NK-92 (cell line): ENCODE measurements around the gene ELF2.
"Not testable (repeated sequence)": the region's sequence is repeated elsewhere in the genome, so short reads cannot be mapped to it uniquely, and the experiment has no call there.

ENCODE experiments used
- DNase-seq: peaks from one replicate; lab custom pipeline; 2025; ENCODE audit not compliant: unreplicated experiment; lab: John Stamatoyannopoulos, UW

Gene ELF2

DNA sequence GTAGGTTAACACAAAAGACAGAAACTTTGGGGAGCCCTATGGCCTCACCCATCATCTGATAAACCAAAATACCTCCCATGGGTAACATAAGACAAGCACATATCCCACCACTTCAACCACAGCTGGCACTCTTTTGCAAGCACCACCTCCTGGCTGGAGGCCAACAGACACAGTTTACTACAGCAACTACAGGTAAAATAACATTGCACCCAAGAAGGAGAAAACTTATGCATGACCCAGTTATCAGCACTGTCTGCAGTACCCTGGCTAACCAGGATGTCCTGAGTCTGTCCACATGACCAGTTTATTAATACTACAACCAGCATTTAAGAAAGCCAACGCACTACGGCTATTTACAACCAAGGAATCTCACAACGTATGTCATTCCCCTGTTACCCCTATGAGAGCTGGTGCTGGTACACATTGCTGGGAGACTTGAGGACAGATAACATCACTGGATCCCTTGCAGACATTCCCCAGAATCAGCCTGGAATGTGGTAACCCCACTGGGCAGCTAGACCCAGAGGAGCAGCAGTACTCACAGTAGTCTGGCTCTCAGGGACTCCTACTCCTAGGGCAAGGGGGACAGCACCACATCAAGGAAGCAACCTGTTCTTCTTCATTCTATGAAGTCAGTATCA lies 32.0 kb downstream of the ELF2 start:
- no peak for DNase-seq

DNA sequence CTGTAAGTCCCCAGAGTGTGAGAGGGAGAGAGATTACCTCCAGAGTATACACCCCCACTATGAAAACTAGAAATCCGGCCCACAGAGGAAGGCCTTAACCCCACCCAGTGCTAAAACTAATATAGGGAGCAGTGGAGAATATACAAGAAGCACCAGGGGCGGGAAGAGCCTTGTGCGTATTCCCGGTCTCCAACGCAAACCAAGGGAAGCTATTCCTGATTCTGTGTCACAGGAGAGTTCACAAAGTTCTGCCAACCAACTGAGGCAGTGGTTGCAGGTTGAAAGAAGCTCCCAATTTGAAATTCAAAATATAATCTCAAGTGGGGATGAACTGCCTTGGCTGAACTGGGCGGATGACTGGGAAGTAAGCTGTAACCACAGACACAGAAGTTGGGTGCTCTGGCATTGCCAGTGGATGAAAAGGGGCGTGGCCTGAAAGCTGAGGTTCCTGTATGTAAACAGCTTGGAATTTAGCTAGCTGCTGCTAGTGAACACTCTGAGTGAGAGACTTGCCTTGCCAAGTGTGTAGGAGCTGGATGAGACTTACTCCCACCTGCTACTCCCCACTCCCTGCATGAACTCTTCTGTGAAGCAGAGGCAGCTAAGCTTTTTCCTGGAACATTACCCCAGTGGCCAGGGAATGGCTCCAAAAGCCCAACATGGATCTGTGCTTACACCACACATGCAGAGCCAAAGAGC lies 32.7 kb downstream of the ELF2 start:
- DNase-seq: no peak

DNA sequence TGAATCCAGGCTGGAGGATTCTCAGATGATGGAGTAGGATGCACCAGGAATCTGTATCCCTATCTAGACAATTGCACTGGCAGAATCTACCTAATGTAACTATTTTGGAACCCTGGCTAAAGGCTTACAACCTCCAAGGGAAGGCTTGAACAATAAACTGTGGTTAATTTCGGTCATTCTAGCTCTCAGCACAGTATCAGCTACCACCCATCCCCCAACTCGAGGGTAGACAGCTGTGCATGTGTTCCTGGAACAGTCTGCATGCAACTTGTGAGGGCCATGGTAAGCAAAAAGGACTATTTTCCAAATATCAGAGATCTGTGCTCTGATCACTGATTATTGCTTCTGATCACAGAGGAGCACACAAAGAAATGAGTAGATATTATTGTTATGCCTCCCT lies 34.0 kb downstream of the ELF2 start:
- no peak for DNase-seq

- no peak for DNase-seq
Observed at GRCh38 chr4:139142087-139142486, 34.9 kb downstream of the ELF2 start.

GRCh38 chr4:139137763-139138162 lies 39.3 kb downstream of the ELF2 start:
- no peak for DNase-seq

- DNase-seq: no peak
Observed at GRCh38 chr4:139134403-139134802, 42.6 kb downstream of the ELF2 start.

DNA sequence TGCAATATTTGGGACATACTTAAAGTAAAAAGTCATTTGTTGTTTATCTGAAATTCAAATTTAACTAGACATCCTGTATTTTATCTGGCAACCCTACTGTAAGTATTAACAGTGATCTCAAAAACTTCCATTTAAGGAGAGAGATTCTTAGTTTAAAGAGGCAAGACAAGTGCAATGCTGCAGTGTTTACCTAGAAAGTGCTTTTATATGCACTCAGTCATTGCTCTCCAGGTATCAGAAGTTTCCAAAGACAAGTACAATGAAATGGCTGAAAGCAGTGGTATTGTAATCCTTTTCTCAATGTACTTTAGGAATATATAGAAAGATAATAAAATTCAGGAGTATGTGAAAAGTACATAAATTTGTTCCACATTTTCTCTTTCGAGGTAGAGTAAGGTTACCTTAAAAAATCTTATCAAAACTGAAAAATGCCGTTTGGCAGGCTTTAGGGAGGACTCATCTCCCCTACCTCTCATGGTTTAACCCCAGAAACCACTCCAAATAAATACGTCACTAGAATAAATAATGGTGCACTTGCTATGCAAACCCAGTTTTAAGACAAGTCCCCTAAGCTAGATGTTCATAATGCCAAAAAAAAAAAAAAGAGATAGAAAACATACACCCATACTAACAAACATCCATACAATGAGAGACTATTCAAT lies 45.7 kb downstream of the ELF2 start:
- DNase-seq: no peak

GRCh38 chr4:139129206-139129605 lies 47.8 kb downstream of the ELF2 start:
- no peak for DNase-seq

- no peak for DNase-seq
Observed at GRCh38 chr4:139126898-139127297, 50.1 kb downstream of the ELF2 start.

GRCh38 chr4:139123910-139124309 lies 53.1 kb downstream of the ELF2 start:
- DNase-seq: no peak

DNA sequence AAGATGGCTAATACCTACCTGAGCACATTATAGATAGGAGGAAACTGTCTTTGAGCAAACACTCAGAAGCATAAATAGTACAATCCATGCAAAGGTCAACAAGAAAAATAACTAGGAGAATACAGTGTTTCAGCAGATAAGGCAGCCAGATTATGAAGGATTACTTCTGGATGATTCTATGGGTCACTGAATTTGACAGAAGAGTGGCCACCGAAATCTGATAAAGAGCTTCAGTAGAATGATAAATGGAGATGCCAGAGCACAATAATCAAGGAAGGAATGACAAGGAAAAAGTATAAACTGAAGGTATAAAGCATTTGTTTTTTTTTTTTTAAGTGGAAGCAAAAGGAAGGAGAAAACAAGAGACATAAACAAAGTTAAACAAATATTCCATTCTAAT lies 58.7 kb downstream of the ELF2 start:
- no peak for DNase-seq

- DNase-seq: no peak
Observed at GRCh38 chr4:139115226-139115625, 61.8 kb downstream of the ELF2 start.

GRCh38 chr4:139114795-139115194 lies 62.2 kb downstream of the ELF2 start:
- DNase-seq: not testable (repeated sequence)

DNA sequence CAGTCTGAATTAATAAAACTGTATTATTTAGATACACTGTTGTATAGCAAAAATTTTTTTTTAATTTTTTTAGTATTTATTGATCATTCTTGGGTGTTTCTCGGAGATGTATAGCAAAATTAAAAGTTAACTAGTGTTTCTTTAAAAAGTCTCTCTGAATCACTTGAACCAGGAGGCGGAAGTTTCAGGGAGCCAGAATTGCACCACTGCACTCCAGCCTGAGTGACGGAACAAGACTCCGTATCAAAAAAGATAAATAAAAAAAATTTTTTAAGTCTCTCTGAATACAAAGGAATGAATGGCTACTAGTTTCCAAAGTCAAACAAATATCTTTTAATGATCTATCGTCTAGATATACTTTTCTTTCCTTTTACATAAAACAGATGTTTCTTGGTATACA lies 64.4 kb downstream of the ELF2 start:
- no peak for DNase-seq

- DNase-seq: no peak
Observed at GRCh38 chr4:139108567-139109128, 68.4 kb downstream of the ELF2 start.

- peak; percentile 21 for DNase-seq
Observed at GRCh38 chr4:139099366-139099982, 77.5 kb downstream of the ELF2 start.

DNA sequence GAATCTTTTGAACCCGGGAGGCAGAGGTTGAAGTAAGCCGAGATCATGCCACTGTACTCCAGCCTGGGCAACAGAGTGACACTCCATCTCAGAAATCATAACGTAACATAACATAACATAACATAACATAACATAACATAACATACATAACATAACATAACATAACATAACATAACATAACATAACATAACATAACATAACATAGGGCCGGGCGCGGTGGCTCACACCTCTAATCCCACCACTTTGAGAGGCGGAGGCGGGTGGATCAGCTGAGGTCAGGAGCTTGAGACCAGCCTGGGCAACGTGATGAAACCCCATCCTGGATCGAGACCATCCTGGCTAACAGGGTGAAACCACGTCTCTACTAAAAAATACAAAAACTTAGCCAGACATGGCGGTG lies 84.7 kb downstream of the ELF2 start:
- no peak for DNase-seq

DNA sequence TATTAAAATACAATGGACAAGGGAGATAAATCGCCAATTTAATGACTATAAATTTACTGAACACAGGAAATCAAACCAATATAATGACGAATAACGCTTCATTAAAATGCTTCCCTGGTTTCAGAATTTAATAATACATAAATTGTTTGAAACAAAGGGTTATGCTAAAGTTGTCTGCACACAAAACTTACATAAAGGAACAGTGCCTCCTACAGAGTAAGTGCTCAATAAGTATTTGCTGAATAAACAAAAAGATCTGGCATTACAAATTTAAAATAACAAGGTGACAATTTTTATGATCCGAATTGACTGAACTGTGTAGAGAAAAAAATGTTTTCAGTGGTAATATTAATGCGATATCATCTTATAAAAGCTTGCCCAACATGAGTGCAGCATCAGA lies 91.9 kb downstream of the ELF2 start:
- no peak for DNase-seq

DNA sequence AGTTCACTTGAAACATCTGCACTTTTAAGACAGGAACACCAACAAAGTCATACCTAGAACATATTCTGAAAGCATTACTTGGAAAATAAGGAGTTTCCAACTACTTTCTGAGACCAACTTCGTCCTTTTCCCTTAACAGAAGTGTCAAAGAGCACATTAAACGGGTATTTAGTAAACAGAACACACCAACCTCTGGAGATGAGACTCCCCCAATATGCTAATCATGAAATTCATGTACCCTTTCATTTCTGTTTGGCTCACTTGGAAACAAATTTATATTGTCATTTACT lies 92.3 kb downstream of the ELF2 start:
- no peak for DNase-seq

DNA sequence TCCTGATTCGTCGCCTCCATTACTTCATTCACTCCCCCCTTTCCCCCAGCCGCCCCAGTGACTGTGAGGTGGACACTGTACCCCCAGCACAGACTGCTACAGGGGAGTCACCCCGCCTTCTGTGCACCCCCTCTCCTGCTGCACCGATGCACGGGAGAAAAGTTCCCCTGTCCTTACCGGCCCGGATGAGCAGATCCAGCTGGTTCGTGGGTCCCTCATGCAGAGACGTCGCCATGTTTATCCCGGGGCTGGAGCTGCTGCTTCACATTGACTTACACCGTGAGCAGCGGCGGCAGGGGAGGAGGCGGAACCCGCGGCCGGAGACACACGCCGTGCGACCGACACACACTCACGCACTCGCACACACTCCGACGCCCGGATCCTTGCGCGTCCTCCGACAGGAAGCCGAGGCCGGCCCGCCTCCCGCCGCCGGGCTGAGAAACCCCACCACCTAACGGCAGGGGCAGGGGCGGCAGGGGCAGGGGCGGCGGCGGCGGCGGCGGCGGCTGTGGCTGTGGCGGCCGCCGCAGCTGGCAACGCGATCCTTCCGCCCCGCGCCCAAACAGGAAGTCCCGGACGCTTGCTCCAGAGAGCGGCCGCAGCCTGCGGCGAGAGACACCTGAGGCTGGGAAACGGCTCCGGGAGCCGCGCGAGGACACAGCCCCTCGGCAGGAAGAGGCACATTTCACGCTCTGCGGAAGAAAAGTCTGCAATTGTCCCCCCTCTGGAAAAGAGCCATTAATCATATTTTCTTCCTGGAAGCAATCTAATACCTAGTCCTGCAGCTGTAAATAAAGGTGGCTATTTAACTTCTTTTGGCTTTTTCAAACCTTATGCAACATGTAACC lies 92.8 kb downstream of the ELF2 start:
- peak; percentile 4 for DNase-seq

- peak; percentile 2 for DNase-seq
Observed at GRCh38 chr4:139083607-139083955, 93.4 kb downstream of the ELF2 start.
